GM19351 (cell line): Measurements from ENCODE around the gene COL13A1.

ENCODE experiments used
- ATAC-seq: cut with Tn5 transposase; IDR thresholded peaks from one replicate; pipeline ENCODE4 v1.9.1; 2021; ENCODE audit warnings: mild to moderate bottlenecking, moderate library complexity; ENCODE audit not compliant: unreplicated experiment

COL13A1 gene

GRCh38 chr10:69818676-69819239, 17.1 kb downstream of the COL13A1 start:
- no peak for ATAC-seq

GRCh38 chr10:69819716-69820506, 18.2 kb downstream of the COL13A1 start:
- ATAC-seq = no peak

GRCh38 chr10:69820817-69821216, 19.1 kb downstream of the COL13A1 start:
- ATAC-seq = no peak

GRCh38 chr10:69825604-69826003, 23.9 kb downstream of the COL13A1 start:
- ATAC-seq = no peak

GRCh38 chr10:69826094-69826493, 24.4 kb downstream of the COL13A1 start:
- ATAC-seq = no peak

- no peak for ATAC-seq
Measured at GRCh38 chr10:69826789-69827554, 25.3 kb downstream of the COL13A1 start.

GRCh38 chr10:69828144-69828870, 26.6 kb downstream of the COL13A1 start:
- no peak for ATAC-seq

- no peak for ATAC-seq
Measured at GRCh38 chr10:69829775-69830174, 28.1 kb downstream of the COL13A1 start.

GRCh38 chr10:69831231-69831855, 29.6 kb downstream of the COL13A1 start:
- no peak for ATAC-seq

- ATAC-seq = no peak
Measured at GRCh38 chr10:69835233-69835632, 33.5 kb downstream of the COL13A1 start.

GRCh38 chr10:69835875-69836730, 34.4 kb downstream of the COL13A1 start:
- no peak for ATAC-seq

GRCh38 chr10:69836731-69837030, 35.0 kb downstream of the COL13A1 start:
- ATAC-seq = no peak

- ATAC-seq = no peak
Measured at GRCh38 chr10:69837261-69837660, 35.6 kb downstream of the COL13A1 start.

GRCh38 chr10:69838418-69838817, 36.7 kb downstream of the COL13A1 start:
- no peak for ATAC-seq

- no peak for ATAC-seq
Measured at GRCh38 chr10:69838853-69839252, 37.1 kb downstream of the COL13A1 start.

- no peak for ATAC-seq
Measured at GRCh38 chr10:69839696-69840345, 38.1 kb downstream of the COL13A1 start.

- no peak for ATAC-seq
Measured at GRCh38 chr10:69840773-69841172, 39.1 kb downstream of the COL13A1 start.

GRCh38 chr10:69842020-69842419, 40.3 kb downstream of the COL13A1 start:
- ATAC-seq = no peak

- no peak for ATAC-seq
Measured at GRCh38 chr10:69842882-69843281, 41.2 kb downstream of the COL13A1 start.

GRCh38 chr10:69843923-69844322, 42.2 kb downstream of the COL13A1 start:
- no peak for ATAC-seq
